OCI-LY7 (cell line): ENCODE measurements around the gene TPRX2. TPM values are rescaled to one million over a fixed set of nuclear protein-coding genes. Genes with fewer than 3 reads are reported as not detected.
"Not testable (repeated sequence)": the region's sequence is repeated elsewhere in the genome, so short reads cannot be mapped to it uniquely, and the experiment has no call there.

Source experiments
- BruUV-seq: library from RNA; stranded (reverse); fragments of 400-500 nt; replicated peaks from 2 replicates; lab custom pipeline; 2021; lab: Mats Ljungman, UMichigan
- CTCF ChIA-PET: fragments of 300-600 bp; sonication (Branson Sonifier 250); formaldehyde crosslinking; loops from one replicate; lab custom pipeline; 2022; ENCODE audit warnings: antibody characterized with exemption; ENCODE audit not compliant: unreplicated experiment; lab: Charles Lee
- POLR2A ChIA-PET: fragments of 300-600 bp; sonication (Branson Sonifier 250); formaldehyde crosslinking; loops from one replicate; lab custom pipeline; 2022; ENCODE audit warnings: antibody characterized with exemption; lab: Charles Lee
- DNase-seq: peaks from one replicate; pipeline ENCODE4 v3.0.0-alpha.2; 2015; ENCODE audit warnings: low spot score
- H2AFZ ChIP-seq: fragments of 200-600 bp; sonication (generic), shearing (Covaris generic); 2 replicates; pipeline ENCODE4 v1.6.1; 2014; ENCODE audit warnings: mild to moderate bottlenecking, antibody characterized with exemption, low read length, moderate library complexity
- H3K27ac ChIP-seq: fragments of 200-600 bp; sonication (generic); 2 replicates; pipeline ENCODE4 v1.5.1; 2014; ENCODE audit warnings: mixed run types, low read depth, mild to moderate bottlenecking, moderate library complexity, low read length, inconsistent platforms; ENCODE audit not compliant: poor library complexity, severe bottlenecking
- H3K36me3 ChIP-seq: fragments of 200-600 bp; sonication (generic); 2 replicates; pipeline ENCODE4 v1.6.1; 2014; ENCODE audit warnings: mild to moderate bottlenecking, antibody characterized with exemption, low read length, moderate library complexity, mixed read lengths; ENCODE audit not compliant: insufficient read depth
- H3K4me1 ChIP-seq: fragments of 200-600 bp; sonication (generic); 2 replicates; pipeline ENCODE4 v1.5.1; 2014; ENCODE audit warnings: mild to moderate bottlenecking, low read length; ENCODE audit not compliant: insufficient read depth, poor library complexity, severe bottlenecking
- H3K4me2 ChIP-seq: fragments of 200-600 bp; sonication (generic); 2 replicates; pipeline ENCODE4 v1.6.1; 2014; ENCODE audit warnings: mild to moderate bottlenecking, low read length
- H3K4me3 ChIP-seq: fragments of 200-600 bp; sonication (generic); 2 replicates; pipeline ENCODE4 v1.5.1; 2014; ENCODE audit warnings: mild to moderate bottlenecking, low read depth, low read length; ENCODE audit not compliant: poor library complexity, severe bottlenecking
- H3K79me2 ChIP-seq: fragments of 200-600 bp; sonication (generic); 2 replicates; pipeline ENCODE4 v1.6.1; 2016; ENCODE audit warnings: low read depth, mild to moderate bottlenecking, low read length, moderate library complexity, mixed read lengths; ENCODE audit not compliant: insufficient read depth
- H3K9me2 ChIP-seq: fragments of 200-600 bp; sonication (generic); 2 replicates; pipeline ENCODE4 v1.6.1; 2016; ENCODE audit warnings: mild to moderate bottlenecking, low read length, mixed read lengths; ENCODE audit not compliant: insufficient read depth
- H3K9me3 ChIP-seq: fragments of 200-600 bp; sonication (generic); 2 replicates; pipeline ENCODE4 v1.6.1; 2014; ENCODE audit warnings: mild to moderate bottlenecking, mixed run types, low read length, mixed read lengths
- H4K20me1 ChIP-seq: fragments of 200-600 bp; sonication (generic); 2 replicates; pipeline ENCODE4 v1.6.1; 2014; ENCODE audit warnings: mild to moderate bottlenecking, antibody characterized with exemption, low read length, moderate library complexity, mixed read lengths; ENCODE audit not compliant: insufficient read depth
- EZH2phosphoT487 ChIP-seq: fragments of 200-600 bp; sonication (generic); IDR thresholded peaks from 2 replicates; pipeline ENCODE4 v1.6.1; 2018; ENCODE audit warnings: low read depth, borderline replicate concordance, mild to moderate bottlenecking, mixed run types, antibody characterized with exemption, low read length, moderate library complexity, mixed read lengths
- intact Hi-C: fragments of 100-400 bp; cut with micrococcal nuclease; formaldehyde crosslinking; loops from one replicate; pipeline ENCODE4 v1.10.0; 2022; ENCODE audit not compliant: unreplicated experiment
- total RNA-seq, 2 experiments: library from RNA; depleted of rRNA in 1 of 2; stranded (reverse); fragments of >200 nt in 1 of 2; shearing (Covaris generic) in 1 of 2; gene quantifications; 2 replicates each; pipeline ENCODE4 v1.2.3, GENCODE V29; 2014 to 2022
- TF ChIP-seq, protein P1 (sequence below): fragments of 200-600 bp; sonication (generic); conservative IDR thresholded peaks from 2 replicates; pipeline ENCODE4 v1.5.1; 2014; ENCODE audit warnings: mild to moderate bottlenecking, antibody characterized with exemption, low read length, moderate library complexity, mixed read lengths

Gene TPRX2
- total RNA-seq, 2 experiments from 2014 or later = not detected

DNA sequence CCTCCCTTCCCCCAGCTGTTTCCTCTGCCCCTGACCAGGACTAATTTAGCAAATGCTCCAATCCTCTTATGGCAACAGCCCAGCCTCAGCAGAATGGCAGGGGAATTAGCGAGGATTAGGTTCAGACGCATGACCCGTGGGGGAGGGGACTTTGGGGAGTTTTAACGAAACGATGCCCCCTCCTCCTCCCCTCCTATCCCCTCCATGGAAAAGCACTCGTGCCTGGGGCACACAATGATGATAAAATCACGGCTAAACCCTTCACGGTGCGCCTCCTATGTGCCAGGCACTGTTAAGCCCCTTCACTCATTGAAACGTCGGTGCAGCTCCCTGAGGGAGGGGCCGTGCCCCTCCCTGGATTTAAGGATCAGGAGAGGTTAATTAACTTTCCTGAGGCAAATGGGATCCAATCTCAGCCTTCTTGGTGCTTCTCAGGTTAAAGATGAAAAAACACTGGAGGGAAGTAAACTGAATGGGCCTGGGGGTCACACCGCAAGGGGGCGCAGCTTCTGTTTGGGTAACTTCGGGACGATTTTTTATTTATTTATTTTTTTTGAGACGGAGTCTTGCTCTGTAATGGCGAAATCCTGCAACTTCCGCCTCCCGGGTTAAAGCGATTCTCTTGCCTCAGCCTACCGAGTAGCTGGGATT lies 10.1 kb upstream of the TPRX2 start:
- no peaks in the 10 kb centered on the region for H4K20me1 ChIP-seq
- DNase-seq = no peak
- no peak overlapping the region for H2AFZ ChIP-seq
- no peaks in the 10 kb centered on the region for H3K4me1 ChIP-seq
- no peak overlapping the region for H3K4me3 ChIP-seq
- no peaks in the 10 kb centered on the region for H3K36me3 ChIP-seq
- H3K27ac ChIP-seq = no peak overlapping the region
- TF ChIP-seq, protein P1, sequence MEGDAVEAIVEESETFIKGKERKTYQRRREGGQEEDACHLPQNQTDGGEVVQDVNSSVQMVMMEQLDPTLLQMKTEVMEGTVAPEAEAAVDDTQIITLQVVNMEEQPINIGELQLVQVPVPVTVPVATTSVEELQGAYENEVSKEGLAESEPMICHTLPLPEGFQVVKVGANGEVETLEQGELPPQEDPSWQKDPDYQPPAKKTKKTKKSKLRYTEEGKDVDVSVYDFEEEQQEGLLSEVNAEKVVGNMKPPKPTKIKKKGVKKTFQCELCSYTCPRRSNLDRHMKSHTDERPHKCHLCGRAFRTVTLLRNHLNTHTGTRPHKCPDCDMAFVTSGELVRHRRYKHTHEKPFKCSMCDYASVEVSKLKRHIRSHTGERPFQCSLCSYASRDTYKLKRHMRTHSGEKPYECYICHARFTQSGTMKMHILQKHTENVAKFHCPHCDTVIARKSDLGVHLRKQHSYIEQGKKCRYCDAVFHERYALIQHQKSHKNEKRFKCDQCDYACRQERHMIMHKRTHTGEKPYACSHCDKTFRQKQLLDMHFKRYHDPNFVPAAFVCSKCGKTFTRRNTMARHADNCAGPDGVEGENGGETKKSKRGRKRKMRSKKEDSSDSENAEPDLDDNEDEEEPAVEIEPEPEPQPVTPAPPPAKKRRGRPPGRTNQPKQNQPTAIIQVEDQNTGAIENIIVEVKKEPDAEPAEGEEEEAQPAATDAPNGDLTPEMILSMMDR = peak; percentile 61
- TF ChIP-seq EZH2phosphoT487 = no peak
- H3K9me2 ChIP-seq = no peaks in the 10 kb centered on the region
- POLR2A ChIA-PET = no interaction called here
- no peaks in the 10 kb centered on the region for H3K9me3 ChIP-seq
- no peaks in the 10 kb centered on the region for H3K79me2 ChIP-seq
- CTCF ChIA-PET = no interaction called here
- intact Hi-C loops = no loop called here
- no peak overlapping the region for H3K4me2 ChIP-seq
- no TSS peak for BruUV-seq

DNA sequence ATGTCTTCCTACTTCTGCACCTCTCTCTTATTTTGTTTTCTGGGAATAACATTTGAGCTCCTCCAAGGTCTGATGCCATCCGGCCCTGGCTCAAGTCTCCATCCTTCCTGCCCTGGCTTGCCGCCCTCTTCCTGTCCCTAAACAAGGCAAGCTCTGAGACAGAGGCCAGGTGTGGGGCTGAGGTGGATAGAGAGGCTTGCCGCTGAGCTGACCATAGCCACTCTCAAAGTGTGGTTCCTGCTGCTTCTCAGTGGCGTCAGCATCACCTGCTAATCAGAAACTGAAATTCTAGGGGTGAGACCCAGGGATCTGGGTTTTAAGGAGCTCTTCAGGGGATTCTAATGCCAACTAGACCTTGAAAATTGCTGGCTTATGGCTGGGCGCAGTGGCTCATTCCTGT lies 6.0 kb upstream of the TPRX2 start:
- Histone ChIP-seq H3K9me3 (no peaks in the 10 kb centered on the region), H3K4me2 (no peak overlapping the region), H2AFZ (no peak overlapping the region), H3K4me1 (no peaks in the 10 kb centered on the region), H3K36me3 (no peaks in the 10 kb centered on the region), H4K20me1 (no peaks in the 10 kb centered on the region), H3K9me2 (no peaks in the 10 kb centered on the region), H3K4me3 (no peak overlapping the region), H3K27ac (no peak overlapping the region), H3K79me2 (no peaks in the 10 kb centered on the region)
- DNase-seq = no peak
- POLR2A ChIA-PET = no interaction called here
- CTCF ChIA-PET = no interaction called here
- TF ChIP-seq EZH2phosphoT487 = no peak
- TF ChIP-seq, protein P1 = no peak
- no TSS peak for BruUV-seq
- intact Hi-C loops = no loop called here

DNA sequence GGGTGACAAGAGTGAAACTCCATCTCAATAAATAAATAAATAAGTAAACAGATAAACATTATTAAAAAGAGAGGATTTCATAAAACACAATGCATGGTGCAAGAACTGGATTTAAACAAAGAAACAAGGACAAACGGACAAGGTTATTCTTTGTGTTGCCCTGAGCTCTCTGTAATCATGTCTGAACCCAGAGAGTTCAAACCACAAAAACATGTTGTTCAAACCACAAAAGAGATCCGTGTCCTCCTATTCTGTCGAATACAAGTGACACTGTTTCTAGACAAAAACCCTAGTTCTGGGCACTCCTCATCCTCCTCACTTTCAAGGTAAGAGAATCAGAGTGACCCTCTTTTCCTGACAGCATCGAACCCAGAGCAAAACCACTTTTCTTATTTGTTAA lies 4.6 kb upstream of the TPRX2 start:
- H4K20me1 ChIP-seq = no peaks in the 10 kb centered on the region
- no peaks in the 10 kb centered on the region for H3K9me3 ChIP-seq
- no TSS peak for BruUV-seq
- no peaks in the 10 kb centered on the region for H3K4me1 ChIP-seq
- no peak overlapping the region for H3K4me3 ChIP-seq
- no peaks in the 10 kb centered on the region for H3K36me3 ChIP-seq
- no peaks in the 10 kb centered on the region for H3K9me2 ChIP-seq
- H2AFZ ChIP-seq = no peak overlapping the region
- CTCF ChIA-PET = no interaction called here
- H3K79me2 ChIP-seq = no peaks in the 10 kb centered on the region
- POLR2A ChIA-PET = no interaction called here
- intact Hi-C loops = no loop called here
- TF ChIP-seq, protein P1 = no peak
- TF ChIP-seq EZH2phosphoT487 = no peak
- H3K4me2 ChIP-seq = no peak overlapping the region
- no peak for DNase-seq
- H3K27ac ChIP-seq = no peak overlapping the region

DNA sequence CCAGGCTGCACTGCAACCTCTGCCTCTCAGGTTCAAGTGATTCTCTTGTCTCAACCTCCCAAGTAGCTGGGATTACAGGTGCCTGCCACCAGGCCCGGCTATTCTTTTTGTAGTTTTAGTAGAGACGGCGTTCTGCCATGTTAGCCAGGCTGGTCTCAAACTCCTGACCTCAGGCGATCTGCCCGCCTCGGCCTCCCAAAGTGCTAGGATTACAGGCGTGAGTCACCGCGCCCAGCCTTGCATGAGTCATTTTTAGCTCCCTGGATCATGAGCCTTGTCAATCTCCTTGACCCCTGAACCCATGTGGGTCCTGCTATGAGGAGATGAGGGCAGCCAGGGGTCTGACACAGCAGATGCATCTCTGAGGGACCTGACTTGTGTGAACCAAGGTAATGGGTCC lies 804 bp upstream of the TPRX2 start:
- H3K36me3 ChIP-seq, DNase-seq, CTCF ChIA-PET, H3K27ac ChIP-seq, H3K9me3 ChIP-seq, H3K4me1 ChIP-seq, H2AFZ ChIP-seq, intact Hi-C loops, H3K9me2 ChIP-seq, H4K20me1 ChIP-seq, H3K4me2 ChIP-seq, BruUV-seq, POLR2A ChIA-PET, H3K4me3 ChIP-seq, H3K79me2 ChIP-seq: not testable (repeated sequence)
